ENCODE data around the gene CTTNBP2. TPM values are rescaled to one million over a fixed set of nuclear protein-coding genes. Genes with fewer than 3 reads are reported as not detected.

Gene CTTNBP2
- total RNA-seq, 1 donor from 2014 or later, result 9.9 TPM

DNA sequence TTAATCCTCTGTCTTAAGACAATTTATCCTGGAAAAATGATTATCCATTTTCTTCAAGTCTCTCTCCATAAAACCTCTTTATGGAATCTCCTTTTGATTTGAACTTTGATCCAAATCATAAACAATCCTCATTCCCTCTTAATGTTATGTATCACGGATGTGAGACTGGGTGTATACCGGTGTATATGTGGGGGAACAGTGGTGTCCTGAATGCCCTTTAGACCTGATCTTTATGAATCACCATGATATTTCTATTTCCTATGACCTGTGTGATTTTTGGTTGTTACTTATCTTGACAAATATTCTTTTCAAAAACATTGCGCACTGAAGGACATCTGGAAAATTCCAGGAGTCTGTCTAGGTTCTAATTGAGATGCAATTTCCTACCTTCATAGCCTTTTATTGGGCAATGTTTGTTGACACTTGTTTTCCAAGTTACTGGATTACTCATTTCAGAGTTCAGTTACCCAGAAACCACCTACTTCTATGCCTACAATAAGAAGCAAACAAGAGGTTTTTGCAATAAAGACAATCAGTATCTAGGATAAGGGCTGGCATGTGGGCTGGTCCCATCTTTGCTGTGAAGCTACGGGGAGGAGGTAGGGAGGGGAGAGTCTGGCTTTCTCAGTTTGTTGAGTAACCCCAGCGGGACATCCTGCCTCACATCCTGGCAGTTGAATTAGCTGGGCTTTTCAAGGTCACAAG, 190.4 kb downstream of the CTTNBP2 start:
- TF ChIP-seq, protein P1, sequence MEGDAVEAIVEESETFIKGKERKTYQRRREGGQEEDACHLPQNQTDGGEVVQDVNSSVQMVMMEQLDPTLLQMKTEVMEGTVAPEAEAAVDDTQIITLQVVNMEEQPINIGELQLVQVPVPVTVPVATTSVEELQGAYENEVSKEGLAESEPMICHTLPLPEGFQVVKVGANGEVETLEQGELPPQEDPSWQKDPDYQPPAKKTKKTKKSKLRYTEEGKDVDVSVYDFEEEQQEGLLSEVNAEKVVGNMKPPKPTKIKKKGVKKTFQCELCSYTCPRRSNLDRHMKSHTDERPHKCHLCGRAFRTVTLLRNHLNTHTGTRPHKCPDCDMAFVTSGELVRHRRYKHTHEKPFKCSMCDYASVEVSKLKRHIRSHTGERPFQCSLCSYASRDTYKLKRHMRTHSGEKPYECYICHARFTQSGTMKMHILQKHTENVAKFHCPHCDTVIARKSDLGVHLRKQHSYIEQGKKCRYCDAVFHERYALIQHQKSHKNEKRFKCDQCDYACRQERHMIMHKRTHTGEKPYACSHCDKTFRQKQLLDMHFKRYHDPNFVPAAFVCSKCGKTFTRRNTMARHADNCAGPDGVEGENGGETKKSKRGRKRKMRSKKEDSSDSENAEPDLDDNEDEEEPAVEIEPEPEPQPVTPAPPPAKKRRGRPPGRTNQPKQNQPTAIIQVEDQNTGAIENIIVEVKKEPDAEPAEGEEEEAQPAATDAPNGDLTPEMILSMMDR (conservative IDR thresholded peaks at IDR 0.05), result no peak
- Mint-ChIP-seq H3K9me3 (no peaks in the 10 kb centered on the region), H3K27me3 (ENCODE audit: low read depth) (no peaks in the 10 kb centered on the region), H3K4me3 (no peak overlapping the region), H3K4me1 (peaks cover 15% of the 10 kb centered on the region), H3K27ac (ENCODE audit: unreplicated experiment) (no peak overlapping the region), H3K36me3 (ENCODE audit: low read depth) (no peaks in the 10 kb centered on the region)
- DNase-seq (ENCODE audit: low read depth, low spot score), result no peak

DNA sequence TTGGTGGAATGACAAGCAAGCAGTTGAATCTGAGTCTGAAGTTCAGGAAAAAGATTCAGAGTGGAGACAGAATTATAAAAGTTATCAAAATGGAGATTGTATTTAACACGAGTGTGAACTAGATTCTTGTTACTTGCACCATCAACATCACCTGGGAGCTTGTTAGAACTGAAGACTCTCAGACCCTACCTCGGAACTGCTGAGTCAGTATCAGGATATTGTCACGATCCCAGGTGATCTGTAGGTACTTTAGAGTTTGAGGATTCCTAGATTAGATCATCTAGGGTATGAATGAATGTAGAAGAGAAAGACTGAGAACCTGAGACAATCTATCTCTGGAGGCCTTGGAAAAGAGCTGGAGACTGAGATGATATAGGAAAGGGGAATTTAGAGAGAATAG, 194.1 kb downstream of the CTTNBP2 start:
- Mint-ChIP-seq H3K9me3 (no peaks in the 10 kb centered on the region), H3K4me3 (no peak overlapping the region), H3K4me1 (peaks cover 26% of the 10 kb centered on the region), H3K27ac (ENCODE audit: unreplicated experiment) (no peak overlapping the region), H3K36me3 (ENCODE audit: low read depth) (no peaks in the 10 kb centered on the region), H3K27me3 (ENCODE audit: low read depth) (no peaks in the 10 kb centered on the region)
- TF ChIP-seq, protein P1 (conservative IDR thresholded peaks at IDR 0.05), result no peak
- DNase-seq (ENCODE audit: low read depth, low spot score), result no peak

DNA sequence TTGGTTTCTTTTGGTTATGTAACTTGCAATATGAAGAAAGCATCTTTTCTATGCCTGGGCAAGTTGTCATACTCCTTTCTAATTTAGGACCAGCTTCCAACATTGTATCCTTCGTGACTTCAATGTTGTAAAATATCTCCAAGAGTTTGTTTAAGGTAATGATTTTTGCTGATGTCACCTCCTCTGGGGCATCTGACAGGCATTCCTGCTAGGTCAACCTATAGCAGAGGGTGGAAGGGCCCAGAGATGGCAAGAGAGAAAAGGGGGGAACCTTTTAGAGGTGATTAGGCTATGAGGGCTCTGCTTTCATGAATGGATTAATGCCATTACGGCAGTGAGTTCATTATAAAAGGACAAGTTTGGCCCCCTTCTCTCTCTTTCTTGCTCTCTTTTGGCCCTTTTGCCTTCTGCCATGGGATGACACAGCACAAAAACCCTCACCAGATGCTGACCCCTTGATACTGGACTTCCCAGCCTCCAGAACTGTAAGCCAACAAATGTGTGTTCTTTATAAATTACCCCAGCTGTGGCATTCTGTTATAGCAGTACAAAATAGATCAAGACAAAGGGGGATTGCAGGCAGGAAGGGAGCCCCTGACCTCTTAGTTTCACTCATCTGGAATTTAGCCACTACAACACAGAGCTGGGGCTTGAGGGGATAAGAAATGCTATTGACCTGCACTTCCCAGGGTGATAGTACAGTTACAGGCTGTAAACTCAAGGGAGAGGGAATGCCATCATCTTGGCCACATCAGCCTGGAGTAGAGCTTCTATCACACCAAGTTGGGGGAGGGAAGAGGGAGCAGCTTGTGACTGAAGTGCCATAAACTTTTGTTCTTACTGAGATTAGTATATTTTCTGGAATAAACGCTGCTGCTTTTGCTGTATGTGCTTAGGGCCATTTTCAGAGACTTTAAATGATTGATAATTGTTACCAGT, 197.5 kb downstream of the CTTNBP2 start:
- no peaks in the 10 kb centered on the region for H3K9me3 Mint-ChIP-seq
- H3K27me3 Mint-ChIP-seq (ENCODE audit: low read depth), result no peaks in the 10 kb centered on the region
- H3K36me3 Mint-ChIP-seq (ENCODE audit: low read depth), result no peaks in the 10 kb centered on the region
- H3K27ac Mint-ChIP-seq (ENCODE audit: unreplicated experiment), result peak overlapping the region; percentile 54
- peaks cover 31% of the 10 kb centered on the region for H3K4me1 Mint-ChIP-seq
- TF ChIP-seq, protein P1 (conservative IDR thresholded peaks at IDR 0.05), result no peak
- DNase-seq (ENCODE audit: low read depth, low spot score), result no peak
- no peak overlapping the region for H3K4me3 Mint-ChIP-seq

- TF ChIP-seq, protein P1 (conservative IDR thresholded peaks at IDR 0.05), result no peak
- no peaks in the 10 kb centered on the region for H3K27me3 Mint-ChIP-seq (ENCODE audit: low read depth)
- H3K9me3 Mint-ChIP-seq, result no peaks in the 10 kb centered on the region
- no peak overlapping the region for H3K4me3 Mint-ChIP-seq
- no peak overlapping the region for H3K27ac Mint-ChIP-seq (ENCODE audit: unreplicated experiment)
- H3K4me1 Mint-ChIP-seq, result peaks cover 31% of the 10 kb centered on the region
- no peak for DNase-seq (ENCODE audit: low read depth, low spot score)
- no peaks in the 10 kb centered on the region for H3K36me3 Mint-ChIP-seq (ENCODE audit: low read depth)
Observed at GRCh38 chr7:117674617-117675016, 198.6 kb downstream of the CTTNBP2 start.

GRCh38 chr7:117673839-117674238, 199.4 kb downstream of the CTTNBP2 start:
- no peak overlapping the region for H3K27ac Mint-ChIP-seq (ENCODE audit: unreplicated experiment)
- TF ChIP-seq, protein P1 (conservative IDR thresholded peaks at IDR 0.05), result peak; percentile 70
- no peak for DNase-seq (ENCODE audit: low read depth, low spot score)
- H3K9me3 Mint-ChIP-seq, result no peaks in the 10 kb centered on the region
- H3K27me3 Mint-ChIP-seq (ENCODE audit: low read depth), result no peaks in the 10 kb centered on the region
- H3K36me3 Mint-ChIP-seq (ENCODE audit: low read depth), result no peaks in the 10 kb centered on the region
- peaks cover 31% of the 10 kb centered on the region for H3K4me1 Mint-ChIP-seq
- peak overlapping the region; percentile 11 for H3K4me3 Mint-ChIP-seq
